ENCODE results near the gene DTX2.
"Not testable (repeated sequence)": the region's sequence is repeated elsewhere in the genome, so short reads cannot be mapped to it uniquely, and the experiment has no call there.

Gene DTX2

GRCh38 chr7:76495717-76496116 lies 34.2 kb downstream of the DTX2 start:
- DNase-seq, result not testable (repeated sequence)

GRCh38 chr7:76497918-76498582 lies 36.5 kb downstream of the DTX2 start:
- not testable (repeated sequence) for DNase-seq

GRCh38 chr7:76498583-76499200 lies 37.2 kb downstream of the DTX2 start:
- not testable (repeated sequence) for DNase-seq

GRCh38 chr7:76499201-76499923 lies 37.9 kb downstream of the DTX2 start:
- not testable (repeated sequence) for DNase-seq

DNA sequence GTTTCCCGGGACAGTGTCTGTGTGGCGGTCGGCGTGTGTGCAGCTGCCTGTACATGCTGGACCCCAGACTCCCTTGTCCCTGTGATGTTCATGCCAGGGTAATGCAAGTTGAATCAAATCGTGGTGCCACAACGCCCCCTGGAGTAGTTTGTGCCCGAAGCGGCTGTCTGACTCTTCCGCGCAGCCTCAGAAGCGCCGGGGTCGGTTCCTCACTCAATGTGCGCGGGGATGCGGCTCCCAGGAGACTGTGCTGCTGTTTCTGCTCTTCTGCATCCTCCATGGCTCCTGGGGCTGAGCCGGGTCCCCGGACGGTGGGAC lies 38.4 kb downstream of the DTX2 start:
- DNase-seq, result not testable (repeated sequence)

DNA sequence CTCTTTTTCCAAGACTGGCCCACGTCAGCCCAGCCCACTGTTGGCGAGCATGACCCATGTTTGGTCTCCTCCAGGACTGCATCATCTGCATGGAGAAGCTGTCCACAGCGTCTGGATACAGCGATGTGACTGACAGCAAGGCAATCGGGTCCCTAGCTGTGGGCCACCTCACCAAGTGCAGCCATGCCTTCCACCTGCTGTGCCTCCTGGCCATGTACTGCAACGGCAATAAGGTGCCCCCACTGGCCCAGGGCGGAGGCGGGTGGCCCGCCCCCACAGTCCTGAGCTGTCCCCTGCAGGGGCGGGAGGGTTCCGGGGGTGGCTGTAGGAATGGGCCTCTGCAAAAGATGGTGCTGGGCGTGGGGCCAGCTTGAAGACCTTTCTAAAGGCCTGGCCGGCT lies 40.7 kb downstream of the DTX2 start:
- DNase-seq, result not testable (repeated sequence)

DNA sequence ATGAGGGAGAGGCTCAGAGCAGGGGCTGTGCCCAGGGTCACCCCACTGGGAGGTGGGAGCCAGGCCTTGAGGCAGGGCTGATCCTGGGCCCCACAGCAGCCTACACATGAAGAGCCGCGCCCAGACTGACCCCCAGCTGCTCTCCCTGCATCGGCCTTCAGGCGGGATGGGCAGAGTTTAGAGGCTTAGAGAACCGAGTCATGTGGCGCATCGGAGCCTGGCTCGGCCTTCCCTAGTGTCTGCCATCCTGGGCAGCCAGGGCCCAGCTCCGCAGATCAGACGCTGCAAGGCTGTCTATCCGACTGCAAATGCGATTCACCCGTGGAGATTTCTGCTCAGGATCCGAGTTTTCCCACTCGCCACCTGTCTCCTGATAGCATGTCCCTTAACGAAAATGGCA lies 41.3 kb downstream of the DTX2 start:
- DNase-seq, result not testable (repeated sequence)

- DNase-seq, result not testable (repeated sequence)
Observed at GRCh38 chr7:76503244-76503643, 41.7 kb downstream of the DTX2 start.

GRCh38 chr7:76504351-76505167 lies 43.0 kb downstream of the DTX2 start:
- DNase-seq, result not testable (repeated sequence)

- DNase-seq, result no peak
Observed at GRCh38 chr7:76505168-76506080, 43.9 kb downstream of the DTX2 start.

GRCh38 chr7:76506081-76506440 lies 44.6 kb downstream of the DTX2 start:
- no peak for DNase-seq

DNA sequence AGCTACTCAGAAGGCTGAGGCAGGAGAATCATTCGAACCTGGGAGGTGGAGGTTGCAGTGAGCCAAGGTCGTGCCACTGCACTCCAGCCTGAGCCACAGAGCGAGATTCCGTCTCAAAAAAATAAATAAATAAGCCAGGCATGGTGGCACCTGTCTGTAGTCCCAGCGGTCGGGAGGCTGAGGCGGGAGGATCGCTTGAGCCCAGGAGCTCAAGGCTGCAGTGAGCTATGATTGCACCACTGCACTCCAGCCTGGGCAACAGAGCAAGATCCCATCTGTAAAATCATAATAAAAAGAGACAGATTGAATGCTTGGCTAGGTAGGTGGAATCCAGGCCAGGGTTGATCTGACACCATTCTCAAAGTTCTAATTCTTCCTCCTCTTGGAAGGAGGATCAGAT lies 45.1 kb downstream of the DTX2 start:
- not testable (repeated sequence) for DNase-seq

- no peak for DNase-seq
Observed at GRCh38 chr7:76507723-76508406, 46.4 kb downstream of the DTX2 start.

DNA sequence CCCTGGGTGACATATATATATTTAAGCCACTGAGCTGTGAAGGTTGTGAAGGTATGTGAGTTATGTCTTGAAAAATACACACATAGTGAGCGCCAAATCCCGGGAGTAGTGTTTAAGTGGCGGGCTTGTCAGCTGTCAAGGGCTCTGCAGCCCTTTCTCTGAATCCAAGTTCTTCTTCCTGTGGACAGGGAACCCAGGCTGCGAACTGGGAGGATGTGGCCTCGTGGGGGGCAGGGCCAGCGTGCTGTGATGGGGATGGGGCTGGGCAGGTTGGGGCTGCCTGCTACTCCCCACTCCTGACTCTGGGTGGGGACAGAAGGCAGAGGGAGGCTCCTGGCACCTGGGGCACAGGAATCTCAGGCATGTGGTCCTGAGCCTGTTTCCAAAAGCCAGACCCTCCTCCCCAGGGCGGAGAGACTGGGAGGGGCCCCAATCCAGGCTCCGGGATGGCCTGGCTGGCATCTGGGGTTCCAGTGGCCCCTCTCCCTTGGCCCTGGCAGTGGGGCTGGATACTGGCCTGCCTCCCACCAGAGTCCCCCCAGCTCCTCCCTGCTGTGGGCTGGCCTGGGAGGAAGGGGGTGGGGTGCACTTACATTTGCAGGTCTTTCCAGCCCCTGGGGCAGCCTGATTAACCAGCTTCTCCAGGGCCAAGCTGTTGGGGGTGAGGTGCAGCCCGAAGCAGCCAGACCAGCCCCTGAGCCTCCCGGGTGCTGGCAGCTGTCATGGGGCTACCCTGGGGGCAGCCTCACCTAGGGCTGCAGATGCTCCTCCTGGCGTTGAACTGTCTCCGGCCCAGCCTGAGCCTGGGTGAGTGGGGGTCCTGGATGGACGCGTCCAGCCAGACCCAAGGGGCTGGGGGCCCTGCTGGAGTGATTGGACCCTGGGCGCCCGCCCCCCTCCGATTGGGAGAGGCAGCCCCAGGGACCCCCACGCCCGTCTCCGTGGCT lies 48.7 kb downstream of the DTX2 start, which contains the start of gene UPK3B:
Gene UPK3B, plus strand, starts transcription at position 622 of the 947 bp plus-strand sequence. Its CDS starts 101 bp downstream, at position 723.
- DNase-seq, result no peak

DNA sequence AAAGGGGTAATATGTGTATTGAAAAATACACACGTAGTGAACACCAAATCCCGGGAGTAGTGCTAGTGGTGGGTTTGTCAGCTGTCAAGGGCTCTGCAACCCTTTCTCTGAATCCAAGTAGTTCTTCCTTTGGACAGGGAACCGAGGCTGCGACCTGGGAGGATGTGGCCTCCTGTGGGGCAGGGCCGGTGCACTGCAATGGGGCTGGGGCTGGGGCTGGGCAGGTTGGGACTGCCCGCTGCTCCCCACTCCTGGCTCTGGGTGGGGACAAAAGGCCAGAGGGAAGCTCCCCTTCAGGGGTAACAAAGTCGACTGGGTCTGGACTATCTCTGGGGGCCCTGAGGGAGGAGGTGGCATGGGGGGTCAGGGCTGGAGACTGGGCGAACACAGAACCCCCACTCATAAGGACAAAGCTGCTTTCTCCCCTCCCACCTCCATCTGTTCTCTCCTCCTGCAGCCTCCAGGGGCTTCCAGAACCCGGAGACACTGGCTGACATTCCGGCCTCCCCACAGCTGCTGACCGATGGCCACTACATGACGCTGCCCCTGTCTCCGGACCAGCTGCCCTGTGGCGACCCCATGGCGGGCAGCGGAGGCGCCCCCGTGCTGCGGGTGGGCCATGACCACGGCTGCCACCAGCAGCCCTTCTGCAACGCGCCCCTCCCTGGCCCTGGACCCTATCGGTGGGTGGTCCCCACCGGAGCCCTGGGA lies 49.8 kb downstream of the DTX2 start:
- DNase-seq, result not testable (repeated sequence)

- DNase-seq, result not testable (repeated sequence)
Observed at GRCh38 chr7:76511911-76512885, 50.7 kb downstream of the DTX2 start.

GRCh38 chr7:76512941-76513816 lies 51.7 kb downstream of the DTX2 start:
- no peak for DNase-seq

All from effector CD8-positive, alpha-beta T cell (primary cell).